H9 (cell line): ENCODE results near the gene TKFC. TPM values are rescaled to one million over a fixed set of nuclear protein-coding genes. Genes with fewer than 3 reads are reported as not detected.
A peak's percentile ranks its signal among the peaks of the same experiment; 100 is the strongest.

Experiments
- DNase-seq: peaks from one replicate; pipeline ENCODE4 v3.0.0-alpha.2; 2017
- H2AFZ ChIP-seq: one replicate; pipeline ENCODE4 v1.6.1; 2013; ENCODE audit warnings: mild to moderate bottlenecking, low read length, control low read depth, moderate library complexity
- H2AK5ac ChIP-seq: 2 replicates; pipeline ENCODE4 v1.6.1; 2013; ENCODE audit warnings: low read length, control low read depth, mixed read lengths; ENCODE audit not compliant: insufficient read length
- H2BK120ac ChIP-seq: one replicate; pipeline ENCODE4 v1.6.1; 2013; ENCODE audit warnings: low read depth, mild to moderate bottlenecking, low read length, control low read depth, inconsistent platforms; ENCODE audit not compliant: poor library complexity, severe bottlenecking
- H2BK12ac ChIP-seq: 2 replicates; pipeline ENCODE4 v1.6.1; 2013; ENCODE audit warnings: low read length, control low read depth, mixed read lengths, low read depth; ENCODE audit not compliant: insufficient read length
- H2BK15ac ChIP-seq: 2 replicates; pipeline ENCODE4 v1.6.1; 2013; ENCODE audit warnings: low read depth, low read length, control low read depth
- H2BK20ac ChIP-seq: one replicate; pipeline ENCODE4 v1.6.1; 2013; ENCODE audit warnings: low read depth, mild to moderate bottlenecking, low read length, control low read depth, inconsistent platforms; ENCODE audit not compliant: poor library complexity, severe bottlenecking
- H2BK5ac ChIP-seq: 2 replicates; pipeline ENCODE4 v1.6.1; 2013; ENCODE audit warnings: low read length, control low read depth, mixed read lengths; ENCODE audit not compliant: insufficient read length
- H3K14ac ChIP-seq: 2 replicates; pipeline ENCODE4 v1.6.1; 2013; ENCODE audit warnings: low read length, control low read depth; ENCODE audit not compliant: insufficient read depth
- H3K18ac ChIP-seq: 2 replicates; pipeline ENCODE4 v1.6.1; 2013; ENCODE audit warnings: low read depth, mild to moderate bottlenecking, mixed read lengths, low read length, control low read depth; ENCODE audit not compliant: insufficient read length
- H3K23ac ChIP-seq: 2 replicates; pipeline ENCODE4 v1.6.1; 2013; ENCODE audit warnings: low read length, control low read depth, mixed read lengths, low read depth; ENCODE audit not compliant: insufficient read length
- H3K23me2 ChIP-seq: 2 replicates; pipeline ENCODE4 v1.6.1; 2013; ENCODE audit warnings: low read depth, mild to moderate bottlenecking, mixed read lengths, low read length, control low read depth; ENCODE audit not compliant: insufficient read length, poor library complexity, severe bottlenecking
- H3K27ac ChIP-seq: 2 replicates; pipeline ENCODE4 v1.5.1; 2013; ENCODE audit warnings: low read length, control low read depth, mixed read lengths, low read depth; ENCODE audit not compliant: insufficient read length
- H3K27me3 ChIP-seq: 2 replicates; pipeline ENCODE4 v1.6.1; 2013; ENCODE audit warnings: low read length, control low read depth, inconsistent platforms; ENCODE audit not compliant: insufficient read depth
- H3K4ac ChIP-seq: 2 replicates; pipeline ENCODE4 v1.6.1; 2013; ENCODE audit warnings: low read depth, mild to moderate bottlenecking, control low read depth, inconsistent platforms, low read length, moderate library complexity
- H3K4me1 ChIP-seq: 2 replicates; pipeline ENCODE4 v1.6.1; 2013; ENCODE audit warnings: low read length, control low read depth, inconsistent platforms; ENCODE audit not compliant: insufficient read depth
- H3K4me2 ChIP-seq: 2 replicates; pipeline ENCODE4 v1.6.1; 2013; ENCODE audit warnings: low read length, control low read depth, mixed read lengths; ENCODE audit not compliant: insufficient read length, insufficient read depth
- H3K56ac ChIP-seq: 2 replicates; pipeline ENCODE4 v1.6.1; 2013; ENCODE audit warnings: low read depth, mild to moderate bottlenecking, mixed read lengths, low read length, control low read depth; ENCODE audit not compliant: insufficient read length
- H3K79me1 ChIP-seq: 2 replicates; pipeline ENCODE4 v1.6.1; 2013; ENCODE audit warnings: low read depth, mild to moderate bottlenecking, moderate library complexity, low read length, control low read depth, inconsistent platforms; ENCODE audit not compliant: insufficient read depth, poor library complexity, severe bottlenecking
- H3K79me2 ChIP-seq: 2 replicates; pipeline ENCODE4 v1.6.1; 2013; ENCODE audit warnings: low read length, control low read depth, inconsistent platforms; ENCODE audit not compliant: insufficient read depth
- H3K9ac ChIP-seq: 2 replicates; pipeline ENCODE4 v1.6.1; 2013; ENCODE audit warnings: low read length, control low read depth, mixed read lengths; ENCODE audit not compliant: insufficient read length; ENCODE audit errors: extremely low read depth
- H3K9me3 ChIP-seq: one replicate; pipeline ENCODE4 v1.6.1; 2013; ENCODE audit warnings: low read depth, low read length, inconsistent platforms; ENCODE audit not compliant: control insufficient read depth
- H3T11ph ChIP-seq: one replicate; pipeline ENCODE4 v1.6.1; 2013; ENCODE audit warnings: mild to moderate bottlenecking, low read length, control low read depth, inconsistent platforms
- H4K20me1 ChIP-seq: one replicate; pipeline ENCODE4 v1.6.1; 2013; ENCODE audit not compliant: control insufficient read depth, insufficient read length, insufficient read depth
- H4K5ac ChIP-seq: 2 replicates; pipeline ENCODE4 v1.6.1; 2013; ENCODE audit warnings: low read depth, mild to moderate bottlenecking, mixed read lengths, low read length, control low read depth; ENCODE audit not compliant: insufficient read length
- H4K8ac ChIP-seq: replicated peaks from 2 replicates; pipeline ENCODE4 v1.6.1; 2013; ENCODE audit warnings: low read length, control low read depth, mixed read lengths, low read depth; ENCODE audit not compliant: insufficient read length
- H4K91ac ChIP-seq: 2 replicates; pipeline ENCODE4 v1.6.1; 2013; ENCODE audit warnings: low read depth, mild to moderate bottlenecking, moderate library complexity, mixed read lengths, low read length, control low read depth; ENCODE audit not compliant: insufficient read length
- H3K27ac Mint-ChIP-seq, 3 experiments: 2 replicates in 2 of 3; 3 replicates in 1 of 3; pipeline ENCODE4 v1.8.0; 2020 to 2021; ENCODE audit warnings: mixed read lengths in 3 of 3, mild to moderate bottlenecking in 1 of 3, moderate library complexity in 1 of 3
- H3K27me3 Mint-ChIP-seq: 2 replicates; pipeline ENCODE4 v1.8.0; 2021; ENCODE audit warnings: low read depth, mild to moderate bottlenecking, moderate library complexity, mixed read lengths
- H3K36me3 Mint-ChIP-seq, 3 experiments: 2 replicates in 2 of 3; 3 replicates in 1 of 3; pipeline ENCODE4 v1.8.0; 2020 to 2021; ENCODE audit warnings: low read depth in 3 of 3, mixed read lengths in 3 of 3; ENCODE audit not compliant: insufficient read depth in 1 of 3
- H3K4me1 Mint-ChIP-seq, 2 experiments: 2 replicates each; pipeline ENCODE4 v1.8.0; 2020; ENCODE audit warnings: mixed read lengths in 2 of 2
- H3K4me3 Mint-ChIP-seq, 2 experiments: 2 replicates in 1 of 2; 3 replicates in 1 of 2; pipeline ENCODE4 v1.8.0; 2020 to 2021; ENCODE audit warnings: mild to moderate bottlenecking in 2 of 2, mixed read lengths in 2 of 2, moderate library complexity in 1 of 2
- H3K9me3 Mint-ChIP-seq, 2 experiments: 2 replicates in 1 of 2; 3 replicates in 1 of 2; pipeline ENCODE4 v1.8.0; 2020; ENCODE audit warnings: mild to moderate bottlenecking in 2 of 2, mixed read lengths in 2 of 2, moderate library complexity in 1 of 2
- CTCF ChIP-seq: fragments of 200-600 bp; sonication (generic); conservative IDR thresholded peaks from 3 replicates; pipeline ENCODE4 v1.8.0; 2021; ENCODE audit warnings: antibody characterized with exemption, mild to moderate bottlenecking
- WGBS: extraction: QIAGEN DNeasy Blood & Tissue Kit; methylation state at CpG from one replicate; pipeline ENCODE4 v1.1.7; 2013; ENCODE audit warnings: missing lambda C conversion rate, low lambda C conversion rate, mixed read lengths; ENCODE audit not compliant: insufficient read length; ENCODE audit errors: extremely low coverage; 5-methylcytosine and 5-hydroxymethylcytosine counted together
- total RNA-seq: library from RNA; stranded (reverse); gene quantifications from 2 replicates; pipeline ENCODE4 v1.2.1, GENCODE V29; 2021

The TKFC gene
- total RNA-seq, 1 experiment from 2014 or later, result 59.0 TPM

- H3K79me2 ChIP-seq, result no peaks in the 10 kb centered on the region
- no peak overlapping the region for H2AFZ ChIP-seq
- H3K27ac ChIP-seq, result no peak overlapping the region
- no peak overlapping the region for H2BK120ac ChIP-seq
- H3K4me1 ChIP-seq, result no peaks in the 10 kb centered on the region
- peaks cover 7 to 52% (median 32%) of the 10 kb centered on the region in 3 experiments for H3K36me3 Mint-ChIP-seq
- no peak for TF ChIP-seq CTCF
- no peak overlapping the region for H4K8ac ChIP-seq
- H3K9me3 ChIP-seq, result no peaks in the 10 kb centered on the region
- H2BK12ac ChIP-seq, result no peak overlapping the region
- H2BK20ac ChIP-seq, result no peak overlapping the region
- no peaks in the 10 kb centered on the region for H3K23me2 ChIP-seq
- H3K79me1 ChIP-seq, result no peaks in the 10 kb centered on the region
- H3K23ac ChIP-seq, result no peak overlapping the region
- H3K27me3 ChIP-seq, result no peaks in the 10 kb centered on the region
- no peak overlapping the region for H2BK15ac ChIP-seq
- no peak for DNase-seq
- H3K14ac ChIP-seq, result no peak overlapping the region
- H3K4ac ChIP-seq, result no peak overlapping the region
- H3K4me1 Mint-ChIP-seq, result no peaks in the 10 kb centered on the region
- H3K9me3 Mint-ChIP-seq, result no peaks in the 10 kb centered on the region
- no peaks in the 10 kb centered on the region for H3K27me3 Mint-ChIP-seq
- no peak overlapping the region for H3K4me3 Mint-ChIP-seq
- no peak overlapping the region for H3T11ph ChIP-seq
- no peak overlapping the region for H4K91ac ChIP-seq
- WGBS, result no CpG with 5 or more reads among the region's 12 CpGs
- H2BK5ac ChIP-seq, result no peak overlapping the region
- H4K5ac ChIP-seq, result no peak overlapping the region
- H3K27ac Mint-ChIP-seq, result peak overlapping the region in 1 of 3 experiments; percentile 58; a peak in 1 of 7 replicates
- H2AK5ac ChIP-seq, result no peak overlapping the region
- no peak overlapping the region for H3K9ac ChIP-seq
- no peak overlapping the region for H3K4me2 ChIP-seq
- H3K56ac ChIP-seq, result no peak overlapping the region
- no peak overlapping the region for H3K18ac ChIP-seq
- no peaks in the 10 kb centered on the region for H4K20me1 ChIP-seq
Measured at GRCh38 chr11:61349189-61349751, 16.2 kb downstream of the TKFC start.
